HG03159 (cell line): ENCODE data around the gene KBTBD8.

Experiments used
- ATAC-seq: cut with Tn5 transposase; IDR thresholded peaks from one replicate; pipeline ENCODE4 v1.9.1; 2021; ENCODE audit warnings: mild to moderate bottlenecking, moderate library complexity; ENCODE audit not compliant: unreplicated experiment

Gene KBTBD8, protein sequence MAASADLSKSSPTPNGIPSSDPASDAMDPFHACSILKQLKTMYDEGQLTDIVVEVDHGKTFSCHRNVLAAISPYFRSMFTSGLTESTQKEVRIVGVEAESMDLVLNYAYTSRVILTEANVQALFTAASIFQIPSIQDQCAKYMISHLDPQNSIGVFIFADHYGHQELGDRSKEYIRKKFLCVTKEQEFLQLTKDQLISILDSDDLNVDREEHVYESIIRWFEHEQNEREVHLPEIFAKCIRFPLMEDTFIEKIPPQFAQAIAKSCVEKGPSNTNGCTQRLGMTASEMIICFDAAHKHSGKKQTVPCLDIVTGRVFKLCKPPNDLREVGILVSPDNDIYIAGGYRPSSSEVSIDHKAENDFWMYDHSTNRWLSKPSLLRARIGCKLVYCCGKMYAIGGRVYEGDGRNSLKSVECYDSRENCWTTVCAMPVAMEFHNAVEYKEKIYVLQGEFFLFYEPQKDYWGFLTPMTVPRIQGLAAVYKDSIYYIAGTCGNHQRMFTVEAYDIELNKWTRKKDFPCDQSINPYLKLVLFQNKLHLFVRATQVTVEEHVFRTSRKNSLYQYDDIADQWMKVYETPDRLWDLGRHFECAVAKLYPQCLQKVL

DNA sequence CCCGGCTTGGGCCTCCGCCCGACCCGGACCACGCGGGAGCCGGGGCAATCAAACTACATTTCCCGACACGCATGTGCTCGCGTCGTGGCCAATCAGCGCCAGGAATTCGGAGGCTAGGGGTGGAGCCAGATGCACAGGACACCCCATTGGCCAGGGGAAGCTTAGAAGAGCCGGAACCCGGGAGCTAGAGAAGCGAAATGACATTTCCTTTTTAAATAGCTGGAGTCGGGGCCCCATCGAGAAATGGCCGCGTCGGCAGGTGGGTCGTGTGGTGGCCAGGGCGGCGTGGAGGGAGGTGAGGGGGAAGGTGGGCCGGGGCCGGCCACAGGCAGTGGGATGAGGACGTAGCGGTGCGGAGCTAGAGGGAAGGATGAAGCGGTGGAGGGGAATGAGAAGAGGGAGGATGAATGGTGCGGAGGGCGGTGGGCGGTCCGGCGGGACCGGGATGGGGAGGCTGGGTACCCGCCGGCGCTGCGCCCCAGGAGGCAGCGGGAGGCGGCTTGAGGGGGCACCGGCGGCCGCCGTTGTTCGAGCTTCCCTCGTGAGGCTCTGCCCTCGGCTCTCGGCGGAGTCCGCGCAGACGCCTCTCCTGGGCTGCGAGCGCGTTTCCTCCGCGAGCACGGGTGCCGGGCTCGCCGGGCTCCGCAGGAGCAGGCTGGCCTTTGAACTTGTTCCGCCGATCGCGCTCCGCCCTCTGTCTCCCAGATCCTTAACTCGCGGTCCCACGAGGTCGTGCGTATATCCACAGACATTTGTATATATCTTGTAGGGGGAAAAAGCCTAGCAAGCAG lies at the start of gene KBTBD8:
Gene KBTBD8 (plus strand): TSS at position 195 of the 791 bp plus-strand sequence. CDS start 49 bp downstream, at position 244.
- peak; percentile 93 for ATAC-seq

DNA sequence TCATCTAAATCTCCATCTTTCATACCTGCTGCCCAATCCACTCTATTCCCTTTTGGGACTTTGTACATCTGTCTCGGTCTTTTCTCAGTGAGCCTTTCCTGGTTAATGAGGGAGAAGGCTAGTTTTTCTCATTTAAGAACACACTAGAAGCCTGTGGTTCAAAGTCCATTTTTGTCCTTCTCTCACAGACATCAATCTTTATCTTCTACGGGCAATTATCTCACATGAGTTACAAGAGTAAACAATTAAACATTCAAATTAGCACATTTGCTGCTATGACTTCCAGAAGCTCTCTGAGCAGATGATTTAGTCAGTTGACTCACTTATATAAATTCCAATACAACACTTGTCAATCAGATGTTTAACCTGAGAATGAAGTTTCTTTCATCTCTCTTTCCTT lies 49.3 kb upstream of the KBTBD8 start:
- no peak for ATAC-seq

DNA sequence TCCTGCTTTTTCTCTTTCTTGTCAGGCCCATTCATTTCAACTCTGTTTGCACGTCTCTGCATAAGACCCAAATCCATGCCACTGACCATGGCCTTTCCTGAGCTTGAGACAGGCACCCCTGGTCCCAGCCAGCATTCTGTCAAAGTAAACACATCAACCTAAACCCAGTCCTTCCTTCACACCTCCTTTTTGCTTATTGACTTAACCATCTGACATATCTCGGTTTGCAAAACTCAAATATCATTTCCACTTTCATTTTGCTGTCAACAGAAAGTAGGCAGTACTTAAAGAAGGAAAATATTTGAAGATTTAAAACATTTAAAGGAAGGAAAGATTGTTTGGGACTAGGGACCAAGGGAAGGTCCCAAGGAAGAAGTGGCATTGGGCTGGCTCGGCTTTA lies 48.2 kb upstream of the KBTBD8 start:
- ATAC-seq = no peak

DNA sequence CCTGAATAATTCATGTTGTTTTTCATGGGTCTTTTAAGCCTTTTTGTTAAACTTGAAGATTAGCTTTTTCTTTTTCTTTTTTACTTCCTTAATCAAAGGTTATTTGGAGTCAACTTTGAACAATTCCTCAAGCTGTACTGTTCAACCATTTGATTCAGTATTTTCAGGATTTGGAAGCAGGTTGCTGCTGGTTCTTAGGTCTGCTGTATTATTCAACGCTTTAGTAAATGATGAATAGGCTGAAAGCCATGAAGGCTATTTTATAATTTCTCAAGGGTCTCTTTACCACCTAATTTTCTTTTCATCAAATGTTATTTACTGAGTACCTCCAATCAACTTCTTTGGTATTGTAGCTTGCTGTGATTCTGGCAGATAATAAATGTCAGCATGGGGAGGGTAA lies 45.8 kb upstream of the KBTBD8 start:
- ATAC-seq = no peak

DNA sequence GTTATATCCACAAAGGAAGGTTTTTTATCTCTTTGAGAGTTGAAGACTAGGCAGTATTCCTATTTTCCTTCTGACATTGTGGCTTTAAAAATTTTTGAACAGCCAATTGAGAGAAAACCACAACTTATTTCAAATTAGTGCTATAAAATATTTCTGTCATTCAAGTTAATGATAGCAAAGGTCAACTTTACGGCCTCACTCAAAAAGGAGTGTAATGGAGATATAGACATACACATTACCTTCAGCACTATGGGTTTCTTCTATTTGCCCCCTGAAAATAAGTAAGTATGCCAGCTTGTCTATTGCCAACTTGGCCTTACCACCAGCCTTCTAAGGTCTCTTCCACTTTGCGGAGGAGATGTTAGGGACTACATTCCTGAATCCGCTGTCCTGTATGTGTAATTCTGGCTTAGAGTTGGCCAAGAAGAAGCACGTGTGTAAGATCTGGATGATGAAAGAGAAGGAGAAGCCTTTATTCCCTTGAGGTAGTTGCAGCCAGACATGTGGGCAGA lies 44.1 kb upstream of the KBTBD8 start:
- no peak for ATAC-seq

DNA sequence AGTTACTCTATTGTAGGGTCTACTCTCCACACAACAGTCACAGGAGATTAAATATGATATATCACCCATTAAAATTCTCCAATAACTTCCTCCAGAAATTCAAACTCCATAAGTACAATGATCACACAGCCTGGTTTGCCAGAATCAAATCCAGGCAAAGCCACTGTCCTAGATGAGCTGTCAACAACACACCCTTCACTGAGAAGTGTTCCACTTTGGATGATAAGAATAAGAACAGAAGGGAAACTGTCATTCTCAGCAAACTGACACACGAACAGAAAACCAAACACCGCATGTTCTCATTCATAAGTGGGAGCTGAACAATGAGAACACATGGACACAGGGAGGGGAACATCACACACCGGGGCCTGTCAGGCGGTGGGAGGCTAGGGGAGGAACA lies 41.4 kb upstream of the KBTBD8 start:
- no peak for ATAC-seq

DNA sequence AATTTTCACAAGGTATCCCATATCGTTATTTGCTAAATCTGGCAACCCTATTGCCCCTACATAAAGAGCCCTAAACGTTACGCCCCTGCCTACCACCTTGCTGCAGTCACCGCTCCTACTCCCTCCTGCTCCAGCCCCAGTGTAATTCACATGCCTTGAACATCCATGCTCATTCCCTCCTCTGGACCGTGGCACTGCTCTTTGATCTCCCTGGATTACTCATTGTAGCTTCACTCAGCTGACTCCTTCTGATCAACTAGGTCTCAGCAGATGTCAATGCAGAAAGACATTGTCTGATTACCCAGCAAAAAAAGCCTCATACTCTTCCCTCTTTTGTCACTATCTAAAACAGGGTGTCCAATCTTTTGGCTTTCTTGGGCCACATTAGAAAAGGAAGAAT lies 40.7 kb upstream of the KBTBD8 start:
- no peak for ATAC-seq

DNA sequence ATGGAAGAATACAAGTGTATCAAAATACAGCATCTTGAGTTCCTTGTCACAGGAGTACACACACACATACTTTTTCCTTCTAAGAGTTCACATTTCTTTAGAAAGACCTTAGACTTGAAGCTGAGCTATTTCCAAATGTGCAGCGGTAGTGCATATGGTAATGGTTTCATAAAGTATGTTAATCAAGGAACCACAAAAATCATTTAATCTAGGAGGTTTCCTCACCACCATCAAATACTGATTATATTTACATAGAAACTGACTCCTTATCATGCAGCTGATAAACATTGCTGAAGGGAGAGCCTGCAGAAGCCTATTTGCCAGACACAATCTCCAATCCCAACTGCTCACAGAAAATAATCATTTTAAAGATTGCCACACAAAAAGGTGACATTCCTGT lies 40.0 kb upstream of the KBTBD8 start:
- no peak for ATAC-seq

DNA sequence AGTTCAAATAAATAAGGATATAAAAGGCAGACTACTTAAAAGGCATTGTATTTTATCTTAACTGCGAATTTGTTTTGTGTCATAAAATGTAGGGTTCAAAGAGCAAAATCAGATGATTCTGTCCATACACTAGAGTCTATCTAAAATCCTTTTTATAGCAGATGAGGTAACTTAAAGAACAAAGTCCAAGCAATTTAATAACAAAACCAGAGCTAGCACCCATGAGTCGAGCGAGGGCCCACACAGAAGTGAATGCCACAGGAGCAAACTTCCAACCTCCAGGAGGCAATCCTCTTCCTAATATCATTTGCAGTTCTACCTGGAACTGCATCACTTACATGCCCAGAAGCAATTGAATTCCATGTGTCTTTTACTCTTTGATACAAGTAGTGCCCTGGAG lies 35.4 kb upstream of the KBTBD8 start:
- no peak for ATAC-seq

DNA sequence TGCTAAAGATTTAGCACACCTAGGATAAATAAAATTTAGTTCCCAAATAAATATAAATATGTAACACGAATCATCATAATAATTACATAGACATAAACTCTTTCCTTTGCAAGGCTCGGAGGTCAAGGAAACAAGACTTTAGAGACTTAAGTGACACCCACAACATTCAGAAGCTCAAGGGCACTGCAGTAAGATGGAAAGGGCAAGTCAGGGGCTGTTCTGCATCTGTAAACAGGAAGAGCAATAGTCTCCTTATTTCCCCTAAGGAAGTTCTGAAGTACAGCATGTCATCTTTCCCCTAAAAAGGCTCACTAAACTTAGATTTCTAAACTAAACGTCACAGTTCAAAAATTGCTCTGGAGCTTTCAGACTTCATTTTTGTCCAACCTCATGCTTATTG lies 26.9 kb upstream of the KBTBD8 start:
- no peak for ATAC-seq

DNA sequence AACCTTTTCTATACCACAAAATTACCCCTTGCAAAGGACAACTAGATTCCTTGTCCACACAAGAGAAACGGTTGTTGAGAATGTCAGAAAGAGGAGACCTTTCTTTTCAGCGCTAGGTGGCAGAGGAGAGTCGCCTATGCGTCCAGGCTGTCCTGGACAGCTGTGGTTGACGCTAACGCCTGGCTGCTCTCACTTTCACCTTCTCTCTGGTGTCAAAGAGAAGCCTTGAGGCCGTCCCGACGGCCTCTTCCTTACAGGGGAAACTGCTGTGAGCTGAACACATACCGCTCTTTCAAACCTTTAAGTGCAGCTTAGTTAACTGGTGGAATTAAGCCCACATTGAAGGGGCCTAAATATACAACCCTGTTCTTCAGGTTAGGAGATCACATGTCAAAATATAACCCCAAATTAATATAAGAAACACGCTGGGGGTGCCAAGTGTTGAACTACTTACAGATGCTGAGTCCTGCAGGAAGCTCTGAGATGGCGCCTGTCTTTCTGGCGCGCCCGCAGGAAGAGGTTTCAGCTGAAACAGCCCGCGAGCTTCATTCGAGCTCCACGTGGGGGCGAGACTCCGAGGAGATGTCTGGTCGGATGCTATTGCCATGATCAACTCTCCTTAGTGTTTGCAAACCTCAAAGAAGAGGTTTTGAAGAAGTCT lies 26.1 kb upstream of the KBTBD8 start:
- ATAC-seq = peak; percentile 97

DNA sequence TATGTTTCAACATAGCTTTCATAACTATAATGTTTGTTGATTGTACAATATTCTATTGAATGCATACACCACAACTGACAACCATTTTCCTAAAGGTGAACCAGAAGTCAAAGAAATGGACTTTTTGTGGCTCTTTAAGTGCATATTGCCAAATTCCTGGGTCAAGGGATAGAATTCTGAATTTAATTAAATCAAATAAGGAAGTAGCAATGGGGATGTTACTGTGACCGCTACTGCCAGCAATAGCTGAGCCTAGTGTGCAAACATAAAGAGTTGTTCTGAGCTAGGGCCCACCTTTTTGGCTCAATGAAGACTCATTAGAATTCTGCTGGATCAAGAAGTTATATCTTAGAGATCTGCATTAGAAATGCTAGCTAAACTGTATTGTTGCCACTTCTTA lies 17.3 kb upstream of the KBTBD8 start:
- ATAC-seq = no peak

DNA sequence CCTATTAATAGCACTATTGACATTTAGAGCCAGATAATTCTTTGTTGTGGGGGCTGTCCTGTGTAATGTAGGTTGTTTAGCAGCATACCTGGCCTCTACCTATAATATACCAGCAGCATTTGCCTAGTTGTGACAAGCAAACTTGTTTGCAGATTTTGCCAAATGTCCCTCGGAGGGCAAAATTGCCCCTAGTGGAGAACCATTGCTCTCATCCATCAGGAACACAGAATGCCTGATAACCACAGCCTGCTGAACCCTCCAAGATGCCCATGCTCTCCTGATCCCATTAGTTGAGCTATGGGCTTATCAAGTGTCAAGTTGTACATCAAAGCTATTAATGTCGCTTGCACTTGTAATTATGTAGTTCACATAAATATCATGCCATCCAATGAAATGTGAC lies 15.0 kb upstream of the KBTBD8 start:
- no peak for ATAC-seq

DNA sequence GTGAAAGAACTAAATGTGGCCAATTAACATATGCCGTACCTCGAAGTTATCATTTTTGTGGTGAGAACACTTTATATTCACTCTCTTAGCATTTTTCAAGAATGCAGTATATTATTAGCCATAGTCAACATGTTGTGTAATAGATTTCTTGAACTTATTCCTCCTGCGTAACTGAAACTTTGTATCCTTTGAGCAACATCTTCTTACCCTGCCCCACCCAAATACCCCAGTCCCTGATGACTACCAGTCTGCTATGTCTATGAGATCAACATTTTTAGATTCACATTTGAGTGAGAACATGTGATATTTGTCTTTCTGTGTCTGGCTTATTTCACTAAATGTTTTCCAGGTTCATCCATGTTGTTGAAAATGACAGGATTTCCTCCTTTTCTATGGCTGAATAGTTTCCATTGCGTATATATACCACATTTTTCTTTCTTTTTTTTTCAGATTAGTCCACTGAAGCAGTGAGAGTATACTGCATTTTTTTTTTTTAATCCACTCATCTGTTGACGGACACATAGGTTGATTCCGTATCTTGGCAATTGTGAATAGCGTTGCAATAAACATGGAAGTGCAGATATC lies 12.7 kb upstream of the KBTBD8 start:
- ATAC-seq = no peak

DNA sequence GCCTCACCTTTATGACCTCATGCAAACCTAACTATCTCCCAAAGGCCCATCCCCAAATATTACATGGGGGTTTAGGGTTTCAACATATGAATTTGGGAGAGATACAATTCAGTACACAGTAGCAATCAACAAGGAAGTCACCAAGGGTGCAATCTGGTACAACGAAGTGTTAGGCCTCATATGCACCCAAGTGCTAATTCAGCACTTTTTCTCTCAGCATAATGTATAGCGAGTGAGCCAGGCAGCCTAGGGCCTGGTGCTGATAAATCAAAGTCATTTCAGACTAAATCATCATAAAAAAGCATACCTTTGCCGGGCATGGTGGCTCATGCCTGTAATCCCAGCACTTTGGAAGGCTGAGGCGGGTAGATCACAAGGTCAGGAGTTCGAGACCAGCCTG lies 11.7 kb upstream of the KBTBD8 start:
- ATAC-seq = no peak

DNA sequence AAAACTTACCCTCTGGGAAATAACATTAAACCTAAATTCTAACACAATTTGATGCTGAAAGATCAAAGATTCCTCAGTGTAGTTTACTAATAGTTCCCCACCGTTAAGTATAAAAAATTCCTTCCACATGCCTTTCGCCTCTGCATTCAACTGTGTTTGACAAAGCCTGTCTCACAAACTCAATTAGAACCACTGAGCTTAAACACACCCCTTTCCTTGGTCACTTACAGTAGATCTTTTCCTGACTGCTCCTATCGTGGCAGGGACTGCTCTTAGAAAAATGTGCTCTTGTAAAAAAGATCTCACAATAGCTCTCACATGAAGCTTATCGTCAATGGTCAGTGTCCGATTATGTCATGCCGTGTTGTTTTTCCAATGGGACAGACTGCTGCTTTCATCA lies 8.9 kb upstream of the KBTBD8 start:
- no peak for ATAC-seq

DNA sequence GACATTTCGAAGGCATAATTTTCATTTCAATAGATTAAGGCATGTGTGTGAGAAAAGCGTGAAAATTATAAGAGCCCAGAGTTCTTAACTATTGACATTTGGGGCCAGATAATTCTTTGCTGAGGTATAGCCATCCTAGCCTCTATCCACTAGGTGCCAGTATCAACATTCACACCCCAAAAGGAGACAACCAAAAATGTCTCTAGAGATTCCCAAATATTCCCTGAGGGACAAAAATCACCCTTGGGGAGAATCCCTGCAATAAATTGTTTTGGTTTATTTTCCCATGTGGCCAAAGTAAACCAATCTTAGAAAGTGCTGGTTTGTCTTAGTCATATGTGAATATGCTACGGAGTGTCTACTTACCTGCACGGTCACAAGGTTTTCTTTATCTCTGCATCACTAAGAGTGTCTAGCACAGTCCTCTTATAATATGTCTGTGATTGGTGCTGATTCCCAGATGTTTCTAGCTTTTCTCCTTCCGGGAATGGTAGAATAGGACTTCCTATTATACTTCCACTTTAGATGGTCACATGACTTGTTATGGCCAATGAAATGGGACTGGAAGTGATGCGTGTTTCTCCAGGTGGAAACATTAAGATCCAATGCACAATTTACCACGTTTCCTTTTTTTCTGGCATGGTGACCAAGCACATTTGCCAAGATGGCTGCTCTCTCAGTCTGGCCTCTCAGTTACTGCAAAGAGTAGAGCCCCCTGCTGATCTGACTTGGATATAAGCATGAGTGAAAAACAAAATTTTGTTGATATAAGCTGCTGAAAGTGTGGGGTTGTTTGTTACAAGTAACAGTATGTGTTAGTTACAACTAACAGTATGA lies 8.0 kb upstream of the KBTBD8 start:
- peak; percentile 86 for ATAC-seq

DNA sequence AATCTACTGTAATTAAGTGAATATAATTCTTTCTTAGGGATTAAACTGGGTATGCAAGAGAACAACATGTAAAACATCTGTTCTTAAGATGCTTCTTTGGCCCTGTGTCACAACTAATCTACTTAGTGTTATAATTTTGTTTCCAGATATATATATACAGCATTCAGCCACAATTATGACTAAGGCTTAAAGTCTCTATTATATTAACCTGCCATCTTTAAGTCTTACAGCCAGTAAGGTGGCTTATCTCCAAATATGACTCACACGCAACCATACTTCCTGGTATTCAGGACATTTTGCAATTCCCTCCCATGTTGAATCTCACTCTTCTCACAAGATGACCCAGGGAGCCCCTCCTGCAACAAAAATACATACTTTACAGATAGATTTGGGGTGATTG lies 6.6 kb upstream of the KBTBD8 start:
- no peak for ATAC-seq

DNA sequence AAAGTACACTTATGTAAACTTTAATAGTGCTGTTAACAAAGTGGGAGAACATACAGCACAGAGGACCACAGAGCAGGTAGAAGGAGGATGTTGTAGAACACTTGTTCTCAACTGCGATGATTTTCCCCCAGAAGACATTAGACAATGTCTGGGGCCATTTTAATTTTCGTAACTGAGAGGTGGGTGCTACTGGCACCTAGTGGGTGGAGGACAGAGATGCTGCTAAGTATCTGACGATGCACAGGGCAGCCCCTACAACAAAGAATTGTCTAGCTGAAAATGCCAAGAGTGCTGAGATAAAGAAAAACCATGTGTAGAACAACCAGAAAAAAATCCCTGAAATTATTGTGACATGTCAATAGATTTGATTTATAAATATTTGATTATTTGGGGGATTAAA lies 5.0 kb upstream of the KBTBD8 start:
- ATAC-seq = no peak

DNA sequence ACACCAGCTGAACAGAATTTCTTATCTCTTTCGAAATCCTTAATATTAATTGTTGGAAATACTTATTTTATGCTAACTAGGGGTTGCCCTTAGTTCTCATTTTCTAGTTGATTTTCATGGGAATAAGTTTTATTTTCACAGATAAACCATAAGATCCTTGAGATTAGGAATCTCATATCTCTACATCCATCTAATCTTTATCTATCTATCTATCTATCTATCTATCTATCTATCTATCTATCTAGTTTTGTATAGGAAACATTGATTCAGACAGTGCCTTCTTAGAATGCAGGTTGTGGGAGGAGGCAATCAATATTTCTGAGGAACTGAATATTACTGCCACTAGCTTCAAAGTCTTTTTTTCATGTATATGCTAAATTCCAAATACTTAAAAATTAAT lies 3.5 kb upstream of the KBTBD8 start:
- ATAC-seq = no peak
